Fibroblast of villous mesenchyme (primary cell): ENCODE measurements around the gene DEFB123. TPM values are rescaled to one million over a fixed set of nuclear protein-coding genes. Genes with fewer than 3 reads are reported as not detected.

Experiments
- DNase-seq: peaks from one replicate; pipeline ENCODE4 v3.0.0-alpha.2; 2010; ENCODE audit warnings: low read depth
- H3K4me3 ChIP-seq: 2 replicates; pipeline ENCODE4 v1.5.1; 2011; ENCODE audit warnings: low read depth, mild to moderate bottlenecking, low read length
- CTCF ChIP-seq: IDR thresholded peaks from 2 replicates; pipeline ENCODE4 v1.5.1; 2012; ENCODE audit warnings: low read depth, mild to moderate bottlenecking, low read length; ENCODE audit not compliant: insufficient read depth
- total RNA-seq: library from RNA; depleted of rRNA; stranded (reverse); fragments of >200 nt; gene quantifications from 2 replicates; pipeline ENCODE4 v1.2.3, GENCODE V29; 2012

The DEFB123 gene
- total RNA-seq, 1 donor, result not detected

DNA sequence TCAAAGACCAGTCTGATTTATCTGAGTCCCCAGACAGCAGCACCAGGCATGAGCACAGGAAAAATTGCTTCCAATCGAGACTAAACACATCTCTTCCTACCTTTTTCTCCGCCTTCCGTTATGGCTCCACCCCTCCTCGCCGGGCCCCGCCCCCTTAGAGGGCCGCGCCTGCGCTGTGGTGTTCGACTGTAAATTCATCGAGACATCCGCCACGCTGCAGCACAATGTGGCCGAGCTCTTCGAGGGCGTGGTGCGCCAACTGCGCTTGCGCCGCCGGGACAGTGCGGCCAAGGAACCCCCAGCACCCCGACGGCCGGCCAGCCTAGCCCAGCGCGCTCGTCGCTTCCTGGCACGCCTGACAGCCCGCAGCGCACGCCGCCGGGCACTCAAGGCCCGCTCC lies 43.6 kb downstream of the DEFB123 start:
- DNase-seq, result no peak
- no peak overlapping the region for H3K4me3 ChIP-seq
- no peak for TF ChIP-seq CTCF

GRCh38 chr20:31485450-31486339 lies 45.3 kb downstream of the DEFB123 start:
- peak; percentile 25 for DNase-seq
- no peak for TF ChIP-seq CTCF
- peak overlapping the region; percentile 25 for H3K4me3 ChIP-seq

- TF ChIP-seq CTCF, result no peak
- no peak for DNase-seq
- no peak overlapping the region for H3K4me3 ChIP-seq
These were observed 47.7 kb downstream of the DEFB123 start for GRCh38 chr20:31488115-31488514.

GRCh38 chr20:31489152-31489551 lies 48.7 kb downstream of the DEFB123 start:
- no peak for TF ChIP-seq CTCF
- DNase-seq, result no peak
- H3K4me3 ChIP-seq, result no peak overlapping the region

- DNase-seq, result no peak
These were observed 50.3 kb downstream of the DEFB123 start for GRCh38 chr20:31490752-31491151.

GRCh38 chr20:31494131-31494530 lies 53.7 kb downstream of the DEFB123 start:
- peak; percentile 64 for TF ChIP-seq CTCF
- DNase-seq, result peak; percentile 58
- H3K4me3 ChIP-seq, result no peak overlapping the region

More at GRCh38 chr20:31490752-31491151, 50.3 kb downstream of the DEFB123 start:
- H3K4me3 ChIP-seq, result no peak overlapping the region
- no peak for TF ChIP-seq CTCF
